ENCODE data around the gene LRPPRC.
"Not testable (repeated sequence)": the region's sequence is repeated elsewhere in the genome, so short reads cannot be mapped to it uniquely, and the experiment has no call there.

Gene LRPPRC

GRCh38 chr2:43995733-43996533 is at the start of gene LRPPRC:
Gene LRPPRC, minus strand, starts transcription at chr2:43995989. Its CDS starts 42 bp downstream, at chr2:43995947.
- peak; percentile 72 to 90 for DNase-seq (ENCODE audit: low read depth in 1 of 2, low spot score in 1 of 2)

- DNase-seq (ENCODE audit: low read depth in 1 of 2, low spot score in 1 of 2), result no peak
Measured at GRCh38 chr2:44045061-44045460, 49.3 kb upstream of the LRPPRC start.

GRCh38 chr2:44044281-44044720 is 48.5 kb upstream of the LRPPRC start:
- peak; percentile 59 to 72 for DNase-seq (ENCODE audit: low read depth in 1 of 2, low spot score in 1 of 2)

- no peak for DNase-seq (ENCODE audit: low read depth in 1 of 2, low spot score in 1 of 2)
Measured at GRCh38 chr2:44040365-44040764, 44.6 kb upstream of the LRPPRC start.

GRCh38 chr2:44038277-44038676 is 42.5 kb upstream of the LRPPRC start:
- no peak for DNase-seq (ENCODE audit: low read depth in 1 of 2, low spot score in 1 of 2)

- no peak for DNase-seq (ENCODE audit: low read depth in 1 of 2, low spot score in 1 of 2)
Measured at GRCh38 chr2:44037221-44037620, 41.4 kb upstream of the LRPPRC start.

GRCh38 chr2:44033947-44034346 is 38.2 kb upstream of the LRPPRC start:
- DNase-seq (ENCODE audit: low read depth in 1 of 2, low spot score in 1 of 2), result no peak

GRCh38 chr2:44027076-44027475 is 31.3 kb upstream of the LRPPRC start:
- not testable (repeated sequence) for DNase-seq (ENCODE audit: low read depth in 1 of 2, low spot score in 1 of 2)

GRCh38 chr2:44016282-44016681 is 20.5 kb upstream of the LRPPRC start:
- no peak for DNase-seq (ENCODE audit: low read depth in 1 of 2, low spot score in 1 of 2)

- DNase-seq (ENCODE audit: low read depth in 1 of 2, low spot score in 1 of 2), result no peak
Measured at GRCh38 chr2:44015239-44015638, 19.4 kb upstream of the LRPPRC start.

- DNase-seq (ENCODE audit: low read depth in 1 of 2, low spot score in 1 of 2), result not testable (repeated sequence)
Measured at GRCh38 chr2:44013205-44013604, 17.4 kb upstream of the LRPPRC start.

- DNase-seq (ENCODE audit: low read depth in 1 of 2, low spot score in 1 of 2), result no peak
Measured at GRCh38 chr2:44010266-44010665, 14.5 kb upstream of the LRPPRC start.

- DNase-seq (ENCODE audit: low read depth in 1 of 2, low spot score in 1 of 2), result no peak
Measured at GRCh38 chr2:44009136-44009735, 13.4 kb upstream of the LRPPRC start.

GRCh38 chr2:44005846-44006245 is 10.1 kb upstream of the LRPPRC start:
- no peak for DNase-seq (ENCODE audit: low read depth in 1 of 2, low spot score in 1 of 2)

- no peak for DNase-seq (ENCODE audit: low read depth in 1 of 2, low spot score in 1 of 2)
Measured at GRCh38 chr2:44004735-44005602, 9.2 kb upstream of the LRPPRC start.

GRCh38 chr2:44001716-44002115 is 5.9 kb upstream of the LRPPRC start:
- no peak for DNase-seq (ENCODE audit: low read depth in 1 of 2, low spot score in 1 of 2)

- DNase-seq (ENCODE audit: low read depth in 1 of 2, low spot score in 1 of 2), result no peak
Measured at GRCh38 chr2:43998263-43998662, 2.5 kb upstream of the LRPPRC start.

- DNase-seq (ENCODE audit: low read depth in 1 of 2, low spot score in 1 of 2), result no peak
Measured at GRCh38 chr2:43993437-43993836, 2.4 kb downstream of the LRPPRC start.

- DNase-seq (ENCODE audit: low read depth in 1 of 2, low spot score in 1 of 2), result no peak
Measured at GRCh38 chr2:43989545-43989944, 6.2 kb downstream of the LRPPRC start.

- DNase-seq (ENCODE audit: low read depth in 1 of 2, low spot score in 1 of 2), result no peak
Measured at GRCh38 chr2:43986600-43986999, 9.2 kb downstream of the LRPPRC start.

GRCh38 chr2:43985359-43985758 is 10.4 kb downstream of the LRPPRC start:
- no peak for DNase-seq (ENCODE audit: low read depth in 1 of 2, low spot score in 1 of 2)

- DNase-seq (ENCODE audit: low read depth in 1 of 2, low spot score in 1 of 2), result no peak
Measured at GRCh38 chr2:43984533-43984932, 11.3 kb downstream of the LRPPRC start.
